Activated CD8-positive, alpha-beta memory T cell treated with anti-CD3 and anti-CD28 coated beads, Interleukin-2, amount 50 U/mL, for 48 hours (primary cell): ENCODE results near the gene FBXL20.
"Not testable (repeated sequence)": the region's sequence is repeated elsewhere in the genome, so short reads cannot be mapped to it uniquely, and the experiment has no call there.

Experiments used
- DNase-seq: peaks from one replicate; pipeline ENCODE4 v3.0.0-alpha.2; 2020

Gene FBXL20

GRCh38 chr17:39376434-39376833 lies 25.0 kb downstream of the FBXL20 start:
- no peak for DNase-seq

GRCh38 chr17:39367805-39368204 lies 33.6 kb downstream of the FBXL20 start:
- not testable (repeated sequence) for DNase-seq

- DNase-seq = no peak
These were observed 35.6 kb downstream of the FBXL20 start for GRCh38 chr17:39365872-39366271.

GRCh38 chr17:39365242-39365641 lies 36.2 kb downstream of the FBXL20 start:
- no peak for DNase-seq

GRCh38 chr17:39364236-39365025 lies 37.0 kb downstream of the FBXL20 start:
- no peak for DNase-seq

- DNase-seq = no peak
These were observed 40.4 kb downstream of the FBXL20 start for GRCh38 chr17:39361064-39361463.

GRCh38 chr17:39360537-39360936 lies 40.9 kb downstream of the FBXL20 start:
- no peak for DNase-seq

- no peak for DNase-seq
These were observed 41.4 kb downstream of the FBXL20 start for GRCh38 chr17:39359994-39360393.

- no peak for DNase-seq
These were observed 43.4 kb downstream of the FBXL20 start for GRCh38 chr17:39357986-39358385.

- no peak for DNase-seq
These were observed 43.9 kb downstream of the FBXL20 start for GRCh38 chr17:39357488-39357887.

GRCh38 chr17:39352986-39353385 lies 48.4 kb downstream of the FBXL20 start:
- DNase-seq = no peak

GRCh38 chr17:39352511-39352910 lies 48.9 kb downstream of the FBXL20 start:
- no peak for DNase-seq

GRCh38 chr17:39351508-39351907 lies 49.9 kb downstream of the FBXL20 start:
- no peak for DNase-seq

GRCh38 chr17:39349246-39349645 lies 52.2 kb downstream of the FBXL20 start:
- DNase-seq = no peak

GRCh38 chr17:39346863-39347262 lies 54.6 kb downstream of the FBXL20 start:
- DNase-seq = not testable (repeated sequence)

- DNase-seq = no peak
These were observed 59.9 kb downstream of the FBXL20 start for GRCh38 chr17:39341541-39341940.

GRCh38 chr17:39340731-39341130 lies 60.7 kb downstream of the FBXL20 start:
- no peak for DNase-seq

- DNase-seq = no peak
These were observed 62.2 kb downstream of the FBXL20 start for GRCh38 chr17:39339272-39339671.

GRCh38 chr17:39337649-39338048 lies 63.8 kb downstream of the FBXL20 start:
- DNase-seq = not testable (repeated sequence)

- no peak for DNase-seq
These were observed 65.7 kb downstream of the FBXL20 start for GRCh38 chr17:39335704-39336223.

- DNase-seq = not testable (repeated sequence)
These were observed 67.2 kb downstream of the FBXL20 start for GRCh38 chr17:39334008-39334744.

- DNase-seq = no peak
These were observed 69.3 kb downstream of the FBXL20 start for GRCh38 chr17:39332092-39332491.

- no peak for DNase-seq
These were observed 72.6 kb downstream of the FBXL20 start for GRCh38 chr17:39328815-39329214.

- DNase-seq = no peak
These were observed 74.3 kb downstream of the FBXL20 start for GRCh38 chr17:39327109-39327508.
